ENCODE results near the gene AMY1C.
"Not testable (repeated sequence)": the region's sequence is repeated elsewhere in the genome, so short reads cannot be mapped to it uniquely, and the experiment has no call there.

Gene AMY1C

DNA sequence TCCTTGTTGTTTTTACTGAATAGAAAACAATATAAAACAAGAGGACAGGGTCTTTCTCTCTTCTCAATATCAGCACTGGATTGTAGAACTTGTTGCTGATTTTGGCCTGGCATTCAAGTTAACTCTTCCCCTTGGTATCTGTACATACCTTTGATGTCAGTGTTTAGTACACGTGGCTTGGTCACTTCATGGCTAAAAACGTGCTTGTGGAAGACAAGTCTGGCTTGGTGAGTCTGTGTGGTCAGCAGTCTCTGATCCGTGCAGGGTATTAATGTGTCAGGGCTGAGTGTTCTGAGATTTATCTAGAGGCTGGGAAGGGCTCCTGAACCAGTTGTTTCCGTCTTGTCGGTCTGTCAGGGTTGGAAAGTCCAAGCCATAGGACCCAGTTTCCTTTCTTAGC, at the start of gene AMY1C:
TSS of gene AMY1C (plus strand) at position 301 of the 400 bp plus-strand sequence. CDS start 572 bp downstream, outside the sequence.
- DNase-seq = not testable (repeated sequence)

DNA sequence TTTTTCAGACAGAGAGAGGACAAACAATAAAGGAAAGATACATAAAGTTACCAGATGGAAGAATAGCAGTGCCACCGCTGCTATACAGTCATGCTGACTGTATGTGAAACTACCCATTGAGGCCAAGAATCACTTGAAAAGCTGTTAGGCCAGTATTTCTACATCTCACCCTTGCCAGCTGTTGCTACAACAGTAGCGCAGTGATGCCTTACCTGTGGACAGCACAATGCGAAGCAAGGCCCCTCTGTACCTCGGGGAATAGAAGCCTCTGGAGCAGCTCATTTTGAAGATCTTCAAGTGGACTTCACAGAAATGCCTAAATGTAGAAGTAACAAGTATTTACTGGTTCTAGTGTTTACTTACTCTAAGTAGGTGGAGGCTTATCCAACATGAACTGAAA, 49.0 kb upstream of the AMY1C start:
- DNase-seq = not testable (repeated sequence)

DNA sequence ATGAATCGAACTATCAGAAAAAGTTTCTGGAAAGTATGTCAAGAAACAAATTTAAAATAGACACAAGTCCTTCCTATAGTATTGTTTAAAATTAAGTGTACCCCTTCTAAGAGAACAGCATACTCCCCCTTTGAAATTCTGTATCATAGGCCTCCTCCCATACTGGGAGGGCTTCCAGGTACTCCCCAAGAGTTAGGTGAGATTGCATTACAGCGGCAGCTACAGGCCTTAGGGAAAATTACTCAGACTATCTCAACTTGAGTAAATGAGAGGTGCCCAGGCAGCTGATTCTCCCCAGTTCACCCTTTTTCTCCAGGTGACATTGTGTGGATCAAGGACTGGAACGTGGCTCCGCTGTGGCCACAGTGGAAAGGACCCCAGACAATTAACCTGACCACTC, 48.4 kb upstream of the AMY1C start:
- DNase-seq = not testable (repeated sequence)

DNA sequence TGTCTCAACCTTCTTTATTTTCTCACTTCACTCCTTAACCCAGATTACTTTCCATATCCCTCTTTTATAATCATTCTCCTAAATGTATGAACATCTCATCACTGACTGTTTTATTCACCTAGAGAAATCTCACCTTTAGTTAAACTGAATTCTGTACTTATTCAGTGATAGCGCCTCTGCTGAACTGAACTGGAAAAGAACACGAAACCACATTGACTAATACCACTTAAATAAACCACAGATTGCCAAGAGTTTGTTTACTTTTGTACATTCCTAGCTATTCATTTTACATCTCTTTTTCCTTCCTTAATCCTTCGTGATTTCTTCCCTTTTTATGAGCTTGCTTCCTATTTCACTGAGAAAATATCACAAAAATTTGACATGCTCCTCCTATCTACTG, 42.0 kb upstream of the AMY1C start:
- not testable (repeated sequence) for DNase-seq

DNA sequence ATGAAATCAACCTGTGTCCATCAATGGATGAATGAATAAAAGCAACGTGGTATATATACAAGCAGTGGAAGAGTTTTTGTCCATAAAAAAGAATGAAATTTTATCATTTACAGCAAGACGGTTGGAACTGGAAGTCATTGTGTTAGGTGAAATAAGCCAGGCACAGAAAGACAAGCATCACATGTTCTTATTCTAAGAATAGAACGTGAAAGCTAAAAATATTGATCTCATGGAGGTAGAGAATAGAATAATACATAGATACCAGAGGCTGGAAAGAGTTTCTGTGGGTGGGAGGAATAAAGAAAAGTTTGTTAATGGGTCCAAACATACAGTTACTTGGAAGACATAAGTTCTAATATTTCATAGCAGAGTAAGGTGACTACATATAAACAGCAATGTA, 39.3 kb upstream of the AMY1C start:
- DNase-seq = not testable (repeated sequence)

DNA sequence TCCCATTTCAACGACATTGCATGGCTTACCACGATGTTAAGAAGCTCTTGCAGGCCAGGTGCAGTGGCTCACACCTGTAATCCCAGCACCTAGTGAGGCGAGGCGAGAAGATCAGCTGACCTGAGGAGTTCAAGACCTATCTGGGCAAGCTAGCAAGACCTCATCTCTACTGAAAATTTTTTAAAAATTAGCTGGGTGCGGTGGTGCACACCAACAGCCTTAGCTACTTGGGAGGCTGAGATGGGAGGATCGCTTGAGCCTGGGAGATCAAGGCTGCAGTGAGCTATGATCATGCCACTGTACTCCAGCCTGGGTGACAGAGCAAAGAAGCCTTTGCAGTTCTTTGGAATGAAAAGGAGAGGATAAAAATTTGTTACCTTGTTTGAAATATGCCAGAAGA, 32.3 kb upstream of the AMY1C start:
- DNase-seq = not testable (repeated sequence)

DNA sequence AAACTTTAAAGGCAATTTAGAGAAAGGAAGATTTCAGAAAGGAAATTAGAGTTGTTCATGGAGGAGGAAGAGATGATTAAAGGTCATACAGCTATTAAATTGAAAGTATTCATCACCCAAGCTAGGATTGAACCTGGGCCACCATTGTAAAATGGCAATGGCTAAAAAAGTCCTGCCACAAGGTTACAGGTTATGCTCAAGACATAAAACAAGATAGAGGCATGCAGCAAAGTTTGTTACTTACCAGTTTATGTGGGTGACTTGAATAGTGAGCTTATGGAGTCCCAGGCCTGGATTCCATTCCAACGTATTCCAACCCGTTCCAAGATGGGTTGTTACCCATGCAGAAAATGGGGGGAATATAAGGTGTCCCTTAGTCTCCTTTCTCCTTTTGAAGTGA, 28.2 kb upstream of the AMY1C start:
- not testable (repeated sequence) for DNase-seq

DNA sequence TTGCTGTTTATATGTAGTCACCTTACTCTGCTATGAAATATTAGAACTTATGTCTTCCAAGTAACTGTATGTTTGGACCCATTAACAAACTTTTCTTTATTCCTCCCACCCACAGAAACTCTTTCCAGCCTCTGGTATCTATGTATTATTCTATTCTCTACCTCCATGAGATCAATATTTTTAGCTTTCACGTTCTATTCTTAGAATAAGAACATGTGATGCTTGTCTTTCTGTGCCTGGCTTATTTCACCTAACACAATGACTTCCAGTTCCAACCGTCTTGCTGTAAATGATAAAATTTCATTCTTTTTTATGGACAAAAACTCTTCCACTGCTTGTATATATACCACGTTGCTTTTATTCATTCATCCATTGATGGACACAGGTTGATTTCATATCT, 14.4 kb upstream of the AMY1C start:
- not testable (repeated sequence) for DNase-seq

DNA sequence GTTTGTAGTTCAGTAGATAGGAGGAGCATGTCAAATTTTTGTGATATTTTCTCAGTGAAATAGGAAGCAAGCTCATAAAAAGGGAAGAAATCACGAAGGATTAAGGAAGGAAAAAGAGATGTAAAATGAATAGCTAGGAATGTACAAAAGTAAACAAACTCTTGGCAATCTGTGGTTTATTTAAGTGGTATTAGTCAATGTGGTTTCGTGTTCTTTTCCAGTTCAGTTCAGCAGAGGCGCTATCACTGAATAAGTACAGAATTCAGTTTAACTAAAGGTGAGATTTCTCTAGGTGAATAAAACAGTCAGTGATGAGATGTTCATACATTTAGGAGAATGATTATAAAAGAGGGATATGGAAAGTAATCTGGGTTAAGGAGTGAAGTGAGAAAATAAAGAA, 11.7 kb upstream of the AMY1C start:
- DNase-seq = not testable (repeated sequence)

DNA sequence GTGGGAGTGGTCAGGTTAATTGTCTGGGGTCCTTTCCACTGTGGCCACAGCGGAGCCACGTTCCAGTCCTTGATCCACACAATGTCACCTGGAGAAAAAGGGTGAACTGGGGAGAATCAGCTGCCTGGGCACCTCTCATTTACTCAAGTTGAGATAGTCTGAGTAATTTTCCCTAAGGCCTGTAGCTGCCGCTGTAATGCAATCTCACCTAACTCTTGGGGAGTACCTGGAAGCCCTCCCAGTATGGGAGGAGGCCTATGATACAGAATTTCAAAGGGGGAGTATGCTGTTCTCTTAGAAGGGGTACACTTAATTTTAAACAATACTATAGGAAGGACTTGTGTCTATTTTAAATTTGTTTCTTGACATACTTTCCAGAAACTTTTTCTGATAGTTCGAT, 5.2 kb upstream of the AMY1C start:
- not testable (repeated sequence) for DNase-seq

DNA sequence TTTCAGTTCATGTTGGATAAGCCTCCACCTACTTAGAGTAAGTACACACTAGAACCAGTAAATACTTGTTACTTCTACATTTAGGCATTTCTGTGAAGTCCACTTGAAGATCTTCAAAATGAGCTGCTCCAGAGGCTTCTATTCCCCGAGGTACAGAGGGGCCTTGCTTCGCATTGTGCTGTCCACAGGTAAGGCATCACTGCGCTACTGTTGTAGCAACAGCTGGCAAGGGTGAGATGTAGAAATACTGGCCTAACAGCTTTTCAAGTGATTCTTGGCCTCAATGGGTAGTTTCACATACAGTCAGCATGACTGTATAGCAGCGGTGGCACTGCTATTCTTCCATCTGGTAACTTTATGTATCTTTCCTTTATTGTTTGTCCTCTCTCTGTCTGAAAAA, 4.7 kb upstream of the AMY1C start:
- DNase-seq = not testable (repeated sequence)

DNA sequence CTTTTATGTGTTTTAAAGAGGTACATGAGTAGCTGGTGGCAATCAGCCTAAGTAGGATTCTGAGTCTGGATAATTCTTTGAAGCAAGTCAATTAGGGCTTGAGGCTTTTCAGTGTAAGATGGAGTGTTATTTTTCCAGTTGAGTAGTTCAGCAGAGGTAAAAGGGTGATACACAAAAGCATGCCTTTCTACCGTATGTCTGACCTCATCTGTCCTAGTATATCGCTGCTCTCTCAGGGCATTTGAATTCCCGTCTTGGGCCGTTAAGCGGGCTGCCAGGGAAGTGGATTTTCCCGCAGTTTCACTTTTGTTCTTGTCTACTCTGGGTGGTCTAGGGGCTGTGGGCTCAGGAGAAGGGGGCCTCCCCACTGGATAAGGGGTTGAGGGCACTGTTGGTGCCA, 1.4 kb upstream of the AMY1C start:
- DNase-seq = not testable (repeated sequence)

DNA sequence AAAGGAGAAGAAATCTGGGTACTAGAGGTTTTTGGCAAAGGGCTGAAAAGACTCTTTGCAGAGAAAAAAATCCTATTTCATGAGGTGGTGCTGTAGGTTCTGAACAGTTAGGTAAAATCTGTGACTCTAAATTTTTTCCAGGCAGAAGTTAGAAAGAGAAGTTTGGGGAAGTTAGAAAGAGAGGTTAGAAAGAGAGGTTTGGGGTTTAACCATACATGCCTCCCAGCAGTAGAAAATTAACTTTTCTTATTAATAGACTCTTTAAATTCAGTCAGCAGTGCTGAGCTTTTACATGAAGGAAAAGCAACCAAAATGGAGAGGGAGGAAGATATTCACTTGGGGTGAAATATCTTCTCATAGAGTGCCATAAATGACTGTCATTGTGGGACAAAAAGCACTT, 12.2 kb downstream of the AMY1C start:
- DNase-seq = no peak

DNA sequence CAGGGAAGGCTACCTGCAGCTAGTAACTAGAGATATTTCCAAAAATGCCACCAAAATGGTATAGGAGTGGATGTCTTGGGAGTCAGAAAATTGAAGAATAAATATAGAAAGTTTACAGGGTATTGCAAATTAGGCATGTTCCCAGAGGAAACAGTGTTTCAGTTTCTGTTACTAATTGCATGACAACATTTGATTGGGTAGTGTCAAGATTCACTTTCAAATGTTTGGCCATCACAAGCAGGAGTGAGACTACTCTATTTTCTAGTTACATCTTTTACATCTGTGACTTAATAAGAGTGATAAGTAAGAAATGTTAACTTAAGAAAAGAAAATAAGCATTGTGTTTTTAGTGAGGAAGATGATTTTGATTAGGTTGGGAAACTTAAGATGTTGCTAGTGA, 30.2 kb downstream of the AMY1C start:
- DNase-seq = no peak

DNA sequence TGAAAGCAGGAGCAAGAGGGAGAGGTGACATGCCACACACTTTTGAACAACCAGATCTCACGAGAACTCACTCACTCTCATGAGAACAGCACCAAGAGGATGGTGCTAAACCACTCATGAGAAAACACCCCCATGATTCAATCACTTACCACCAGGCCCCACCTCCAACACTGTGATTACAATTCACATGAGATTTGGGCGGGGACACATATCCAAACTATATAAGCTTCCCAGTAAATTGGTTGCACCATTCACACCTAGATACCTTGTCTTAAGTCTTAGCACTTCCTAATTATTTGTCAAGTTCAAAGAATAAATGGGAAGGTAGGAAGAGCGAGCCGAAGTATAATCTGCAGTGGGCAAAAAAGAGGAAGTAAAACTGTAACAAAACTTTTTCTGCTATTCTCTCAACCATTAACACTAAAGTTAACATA, 34.3 kb downstream of the AMY1C start:
- DNase-seq = no peak

DNA sequence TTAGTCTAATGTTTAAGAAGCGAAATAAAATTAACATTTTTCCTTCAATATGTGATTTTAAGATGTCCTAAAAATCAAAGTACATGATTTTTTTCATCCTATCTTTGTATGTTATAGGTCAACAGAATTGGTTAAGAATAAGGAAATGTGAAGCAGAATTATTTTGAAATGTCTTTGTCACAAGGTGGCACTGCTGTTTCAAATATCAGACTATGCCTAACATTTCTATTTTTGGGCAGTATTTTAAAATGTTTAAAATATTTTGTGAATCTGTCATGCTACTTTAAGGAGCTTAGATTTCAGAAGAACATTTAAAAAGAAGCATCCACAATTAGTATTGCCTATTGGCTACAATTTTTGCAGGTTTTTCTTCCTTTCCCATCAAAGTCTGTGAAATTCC, 38.7 kb downstream of the AMY1C start:
- no peak for DNase-seq

DNA sequence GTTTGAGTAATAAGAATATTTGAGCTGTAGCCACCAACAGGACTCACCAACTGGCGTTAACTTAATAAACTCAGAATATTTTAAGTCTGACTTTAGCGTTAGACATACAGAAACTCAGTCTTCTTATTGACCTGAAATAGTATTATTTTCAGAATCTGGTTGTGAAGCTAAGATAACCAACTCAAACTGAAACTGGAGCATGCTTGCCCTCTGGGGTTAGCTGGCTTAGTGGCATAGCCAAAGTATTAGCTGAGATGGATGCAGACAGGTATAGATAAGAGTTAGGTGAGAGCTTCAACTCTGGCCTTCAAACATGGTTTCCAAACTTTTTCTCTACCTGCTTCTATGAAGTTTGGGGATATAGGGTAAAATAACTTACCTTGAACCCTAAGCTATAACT, 40.5 kb downstream of the AMY1C start:
- no peak for DNase-seq
